ENCODE results near the gene MYRIP. TPM values are rescaled to one million over a fixed set of nuclear protein-coding genes. Genes with fewer than 3 reads are reported as not detected.

The MYRIP gene
- total and polyA plus RNA-seq, 10 of the 15 experiments (the other 5 are each of a cell fraction or from before 2014, with no cell fraction given) = 0.03 to 0.08 (median 0.04) TPM; not detected in 6

- RAD21 ChIA-PET (ENCODE audit: unreplicated experiment) = no interaction called here
- BruUV-seq (replicated peaks) = no TSS peak
- Histone ChIP-seq H3K79me2 (ENCODE audit: control insufficient read depth, insufficient read depth, low read length) (no peaks in the 10 kb centered on the region), H3K9me3 (replicated peaks; ENCODE audit: control insufficient read depth, insufficient read depth, low read length) (no peaks in the 10 kb centered on the region), H3K4me1 (ENCODE audit: control insufficient read depth, insufficient read depth, low read length) (no peaks in the 10 kb centered on the region), H3K27me3 (replicated peaks in 1 of 2; ENCODE audit: control insufficient read depth in 2 of 2, insufficient read depth in 2 of 2, low read length in 1 of 2) (no peaks in the 10 kb centered on the region; a peak in 1 of 4 replicates), H3K4me2 (ENCODE audit: control insufficient read depth, insufficient read depth) (no peak overlapping the region), H3K4me3 (no peak overlapping the region), H3K27ac (ENCODE audit: control insufficient read depth, insufficient read depth) (no peak overlapping the region), H3K9ac (ENCODE audit: control insufficient read depth, insufficient read depth, low read length) (no peak overlapping the region), H2AFZ (ENCODE audit: control insufficient read depth, low read depth, low read length) (no peak overlapping the region), H4K20me1 (ENCODE audit: control insufficient read depth, insufficient read depth) (no peaks in the 10 kb centered on the region), H3K36me3 (ENCODE audit: control insufficient read depth in 2 of 2, insufficient read depth in 2 of 2, low read length in 1 of 2) (no peaks in the 10 kb centered on the region)
- DNase-seq (ENCODE audit: low read depth, low spot score) (no peak), ATAC-seq (no peak), FAIRE-seq (no peak)
- 55% methylated on average over 6 of the region's 6 CpGs for WGBS (ENCODE audit: insufficient coverage, insufficient replicate concordance, low lambda C conversion rate, missing lambda C conversion rate)
- POLR2A ChIA-PET = no interaction called here
- intact Hi-C loops (cut with micrococcal nuclease; ENCODE audit: unreplicated experiment) (no loop called here), in situ Hi-C loops (cut with MboI) (no loop called here)
- TF ChIP-seq ZNF207 (IDR thresholded peaks at IDR 0.05; ENCODE audit: borderline replicate concordance) (no peak), ASH2L (IDR thresholded peaks at IDR 0.05; ENCODE audit: borderline replicate concordance, low read depth) (no peak), BCL11A (IDR thresholded peaks at IDR 0.05; ENCODE audit: low read depth, low read length) (no peak), RELB (IDR thresholded peaks at IDR 0.05; ENCODE audit: low read depth) (no peak), KDM1A (IDR thresholded peaks at IDR 0.05; ENCODE audit: borderline replicate concordance) (no peak), PKNOX1 (IDR thresholded peaks at IDR 0.05) (no peak), CHD2 (IDR thresholded peaks at IDR 0.05; ENCODE audit: borderline replicate concordance, low read depth, low read length) (no peak), CREB1 (IDR thresholded peaks at IDR 0.05; ENCODE audit: low read depth) (no peak), SMC3 (IDR thresholded peaks at IDR 0.05; ENCODE audit: borderline replicate concordance, low read length) (no peak), ATF7 (IDR thresholded peaks at IDR 0.05; ENCODE audit: low read depth) (no peak), HDGF (IDR thresholded peaks at IDR 0.05) (no peak), ZNF274 (IDR thresholded peaks at IDR 0.05; ENCODE audit: insufficient read depth, insufficient read length) (no peak), NFXL1 (IDR thresholded peaks at IDR 0.05; ENCODE audit: borderline replicate concordance) (no peak), RUNX3 (IDR thresholded peaks at IDR 0.05; ENCODE audit: low read length) (no peak), CBX3 (IDR thresholded peaks at IDR 0.05; ENCODE audit: borderline replicate concordance, low read depth) (no peak)
- SMC1A ChIA-PET (ENCODE audit: uncharacterized antibody, unreplicated experiment) = no interaction called here
- CTCF ChIA-PET = interaction anchor here (0.5 to 1.6 kb wide), 2 partner anchors 19 to 56 kb away, joined by 3 to 5 read pairs; no protein-coding TSS in a partner anchor
Observed at GRCh38 chr3:40247714-40248454, 438.5 kb downstream of the MYRIP start.

Measured in GM12878 (cell line).